ENCODE data around the gene GPR18. TPM values are rescaled to one million over a fixed set of nuclear protein-coding genes. Genes with fewer than 3 reads are reported as not detected.
A peak's percentile ranks its signal among the peaks of the same experiment; 100 is the strongest.

The GPR18 gene
- total RNA-seq, 1 donor from 2014 or later, result not detected

- Histone ChIP-seq H3F3A (ENCODE audit: low read depth) (peaks cover 18% of the 10 kb centered on the region), H3K9me3 (ENCODE audit: low read depth) (no peaks in the 10 kb centered on the region), H3K27ac (no peak overlapping the region), H3K79me2 (ENCODE audit: low read depth) (no peaks in the 10 kb centered on the region), H3K4me3 (no peak overlapping the region), H4K20me1 (ENCODE audit: low read depth) (peaks cover 23% of the 10 kb centered on the region), H3K4me1 (no peaks in the 10 kb centered on the region), H2AFZ (replicated peaks) (no peak overlapping the region), H3K9ac (no peak overlapping the region), H3K27me3 (no peaks in the 10 kb centered on the region), H3K36me3 (no peaks in the 10 kb centered on the region), H3K4me2 (no peak overlapping the region)
- Mint-ChIP-seq H3K4me3 (no peak overlapping the region), H3K27ac (no peak overlapping the region), H3K4me1 (no peaks in the 10 kb centered on the region), H3K9me3 (no peaks in the 10 kb centered on the region), H3K36me3 (peaks cover 1% of the 10 kb centered on the region), H3K27me3 (ENCODE audit: insufficient read depth, low read depth) (peaks cover 3% of the 10 kb centered on the region)
- DNase-seq (ENCODE audit: low spot score), result no peak
- no peak for TF ChIP-seq EZH2 (IDR thresholded peaks at IDR 0.05)
- no peak for TF ChIP-seq EZH2phosphoT487 (IDR thresholded peaks at IDR 0.05)
- no peak for TF ChIP-seq CTCF (IDR thresholded peaks at IDR 0.05)
These were observed 5.1 kb upstream of the GPR18 start for GRCh38 chr13:99263126-99263785.

GRCh38 chr13:99261059-99261458, 2.9 kb upstream of the GPR18 start:
- DNase-seq (ENCODE audit: low spot score), result no peak
- Mint-ChIP-seq H3K36me3 (peaks cover 1% of the 10 kb centered on the region), H3K4me3 (no peak overlapping the region), H3K4me1 (no peaks in the 10 kb centered on the region), H3K27me3 (ENCODE audit: insufficient read depth, low read depth) (peaks cover 3% of the 10 kb centered on the region), H3K9me3 (no peaks in the 10 kb centered on the region), H3K27ac (peak overlapping the region; percentile 34)
- Histone ChIP-seq H3K4me2 (no peak overlapping the region), H2AFZ (replicated peaks) (no peak overlapping the region), H3K27ac (no peak overlapping the region), H3K4me1 (no peaks in the 10 kb centered on the region), H3K36me3 (no peaks in the 10 kb centered on the region), H3K79me2 (ENCODE audit: low read depth) (no peaks in the 10 kb centered on the region), H4K20me1 (ENCODE audit: low read depth) (peaks cover 17% of the 10 kb centered on the region), H3K4me3 (no peak overlapping the region), H3F3A (ENCODE audit: low read depth) (peaks cover 18% of the 10 kb centered on the region), H3K27me3 (no peaks in the 10 kb centered on the region), H3K9me3 (ENCODE audit: low read depth) (no peaks in the 10 kb centered on the region), H3K9ac (no peak overlapping the region)
- TF ChIP-seq CTCF (IDR thresholded peaks at IDR 0.05) (no peak), EZH2phosphoT487 (IDR thresholded peaks at IDR 0.05) (no peak), EZH2 (IDR thresholded peaks at IDR 0.05) (no peak)

- H3K36me3 ChIP-seq, result no peaks in the 10 kb centered on the region
- no peak overlapping the region for H3K9ac ChIP-seq
- peaks cover 6% of the 10 kb centered on the region for H3K36me3 Mint-ChIP-seq
- peaks cover 14% of the 10 kb centered on the region for H3F3A ChIP-seq (ENCODE audit: low read depth)
- no peaks in the 10 kb centered on the region for H3K4me1 ChIP-seq
- TF ChIP-seq CTCF (IDR thresholded peaks at IDR 0.05), result no peak
- TF ChIP-seq EZH2 (IDR thresholded peaks at IDR 0.05), result no peak
- TF ChIP-seq EZH2phosphoT487 (IDR thresholded peaks at IDR 0.05), result no peak
- no peaks in the 10 kb centered on the region for H3K9me3 Mint-ChIP-seq
- no peak for DNase-seq (ENCODE audit: low spot score)
- H3K9me3 ChIP-seq (ENCODE audit: low read depth), result no peaks in the 10 kb centered on the region
- no peaks in the 10 kb centered on the region for H3K4me1 Mint-ChIP-seq
- peaks cover 5% of the 10 kb centered on the region for H3K27me3 Mint-ChIP-seq (ENCODE audit: insufficient read depth, low read depth)
- no peaks in the 10 kb centered on the region for H3K79me2 ChIP-seq (ENCODE audit: low read depth)
- no peak overlapping the region for H3K4me3 ChIP-seq
- no peak overlapping the region for H3K4me3 Mint-ChIP-seq
- H3K27ac Mint-ChIP-seq, result no peak overlapping the region
- H3K4me2 ChIP-seq, result no peak overlapping the region
- no peak overlapping the region for H3K27ac ChIP-seq
- H4K20me1 ChIP-seq (ENCODE audit: low read depth), result peaks cover 12% of the 10 kb centered on the region
- no peaks in the 10 kb centered on the region for H3K27me3 ChIP-seq
- H2AFZ ChIP-seq (replicated peaks), result no peak overlapping the region
These were observed 2.0 kb upstream of the GPR18 start for GRCh38 chr13:99260216-99260615.

Data from neural progenitor cell (in vitro differentiated cells).